Hypothalamus (tissue), 51 donors: Measurements from ENCODE around the gene GALT.

Experiments
- DNase-seq, 51 donors: peaks; one replicate each; lab custom pipeline; 2025; lab: John Stamatoyannopoulos, UW

Gene GALT

GRCh38 chr9:34651321-34651720 lies 4.8 kb downstream of the GALT start:
- DNase-seq = no peak

- DNase-seq = peak in 50 of 51 donors; percentile 16 to 92 (median 74)
These were observed 5.6 kb downstream of the GALT start, which contains the start of gene IL11RA for GRCh38 chr9:34651876-34652601. Gene IL11RA (plus strand): TSS chr9:34652185. CDS start chr9:34655218, 3,033 bp downstream.

GRCh38 chr9:34652602-34653000 lies 6.1 kb downstream of the GALT start:
- peak in 1 of 51 donors; percentile 31 for DNase-seq

GRCh38 chr9:34653151-34654072 lies 6.9 kb downstream of the GALT start:
- DNase-seq = peak in 5 of 51 donors; percentile 7 to 30 (median 23)

GRCh38 chr9:34654323-34655051 lies 8.0 kb downstream of the GALT start:
- DNase-seq = peak in 49 of 51 donors; percentile 17 to 83 (median 62)

- no peak for DNase-seq
These were observed 8.9 kb downstream of the GALT start for GRCh38 chr9:34655394-34655793.

GRCh38 chr9:34656992-34657391 lies 10.5 kb downstream of the GALT start:
- DNase-seq = no peak

GRCh38 chr9:34658461-34658860 lies 12.0 kb downstream of the GALT start:
- no peak for DNase-seq

GRCh38 chr9:34659592-34660253 lies 13.2 kb downstream of the GALT start:
- no peak for DNase-seq

GRCh38 chr9:34662526-34663302 lies 16.2 kb downstream of the GALT start, which contains the start of gene CCL27:
Gene CCL27 (minus strand): TSS chr9:34662657. CDS start chr9:34662633, 24 bp downstream.
- no peak for DNase-seq

- DNase-seq = no peak
These were observed 16.8 kb downstream of the GALT start for GRCh38 chr9:34663303-34663605.

GRCh38 chr9:34664281-34665066 lies 18.0 kb downstream of the GALT start:
- peak in 44 of 51 donors; percentile 10 to 81 (median 48) for DNase-seq

- DNase-seq = no peak
These were observed 18.5 kb downstream of the GALT start for GRCh38 chr9:34665067-34665380.

GRCh38 chr9:34665381-34666250 lies 19.1 kb downstream of the GALT start:
- DNase-seq = peak; percentile 19 to 97 (median 88)

- DNase-seq = no peak
These were observed 23.5 kb downstream of the GALT start for GRCh38 chr9:34669809-34670562.

GRCh38 chr9:34671307-34671706 lies 24.8 kb downstream of the GALT start:
- no peak for DNase-seq

GRCh38 chr9:34674440-34674839 lies 28.0 kb downstream of the GALT start:
- DNase-seq = no peak
